ENCODE data around the gene CACNA1C. TPM values are rescaled to one million over a fixed set of nuclear protein-coding genes. Genes with fewer than 3 reads are reported as not detected.

Gene CACNA1C
- polyA plus RNA-seq, 1 of the 3 experiments (the other 2 are of a cell fraction) = 1.5 TPM

DNA sequence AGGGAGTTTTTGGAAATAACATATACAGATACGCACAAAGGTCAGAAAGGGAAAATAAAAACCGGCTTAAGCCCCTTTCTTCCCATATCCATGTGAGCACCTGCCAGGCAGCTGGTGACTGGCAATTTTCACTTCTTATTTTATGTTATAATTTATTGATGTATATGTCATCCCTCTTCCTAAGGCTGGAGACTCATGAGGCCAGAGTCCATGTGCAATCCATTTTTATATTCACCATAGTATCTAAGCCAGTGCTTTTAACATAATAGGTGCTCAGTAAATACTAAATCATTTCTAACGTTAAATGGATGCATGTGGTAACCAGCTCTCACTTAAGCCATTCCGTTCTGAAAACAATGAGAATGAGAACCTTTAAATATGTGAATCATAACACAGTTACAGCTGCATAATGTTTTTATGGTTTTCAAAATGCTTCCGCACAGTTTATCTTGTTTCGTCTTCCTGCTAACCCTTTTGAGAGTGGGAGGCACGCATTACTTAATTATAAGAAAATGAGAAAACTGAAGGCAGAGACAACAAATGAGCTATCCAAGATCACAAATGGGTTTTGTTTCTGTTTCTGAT is 178.3 kb downstream of the CACNA1C start:
- Histone ChIP-seq H3K79me2 (ENCODE audit: insufficient read depth) (no peaks in the 10 kb centered on the region), H4K20me1 (ENCODE audit: insufficient read depth) (no peaks in the 10 kb centered on the region), H3F3A (replicated peaks; ENCODE audit: insufficient read depth) (peaks cover 15% of the 10 kb centered on the region), H3K27ac (ENCODE audit: low read depth in 2 of 2, low read length in 1 of 2) (no peak overlapping the region), H2AFZ (ENCODE audit: low read depth) (no peak overlapping the region), H3K4me2 (no peak overlapping the region), H3K4me3 (ENCODE audit: low read depth in 2 of 2, low read length in 1 of 2) (no peak overlapping the region), H3K36me3 (replicated peaks in 1 of 2; ENCODE audit: control insufficient read depth in 1 of 2, insufficient read depth in 2 of 2, low read length in 1 of 2) (no peaks in the 10 kb centered on the region), H3K9me3 (no peaks in the 10 kb centered on the region), H3K9ac (no peak overlapping the region), H3K27me3 (ENCODE audit: insufficient read depth) (no peaks in the 10 kb centered on the region), H3K4me1 (ENCODE audit: control insufficient read depth in 1 of 2, insufficient read depth in 2 of 2, low read depth in 1 of 2, low read length in 1 of 2) (peaks cover 0 to 6% of the 10 kb centered on the region in 2 experiments; a peak in 1 of 4 replicates), H3K9me2 (no peaks in the 10 kb centered on the region)
- CTCF ChIA-PET = interaction anchor here (1.0 kb wide), 1 partner anchor 291 kb away, joined by 3 read pairs; no protein-coding TSS in a partner anchor
- POLR2A ChIA-PET = no interaction called here
- no peak for TF ChIP-seq GATA2 (CRISPR knock-in tag; IDR thresholded peaks at IDR 0.05)
- no peak for TF ChIP-seq FOSL2 (IDR thresholded peaks at IDR 0.05; ENCODE audit: borderline replicate concordance, low read depth)
- TF ChIP-seq, protein P1, sequence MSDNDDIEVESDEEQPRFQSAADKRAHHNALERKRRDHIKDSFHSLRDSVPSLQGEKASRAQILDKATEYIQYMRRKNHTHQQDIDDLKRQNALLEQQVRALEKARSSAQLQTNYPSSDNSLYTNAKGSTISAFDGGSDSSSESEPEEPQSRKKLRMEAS (IDR thresholded peaks at IDR 0.05; ENCODE audit: low read depth) = no peak
- TF ChIP-seq, protein P2, sequence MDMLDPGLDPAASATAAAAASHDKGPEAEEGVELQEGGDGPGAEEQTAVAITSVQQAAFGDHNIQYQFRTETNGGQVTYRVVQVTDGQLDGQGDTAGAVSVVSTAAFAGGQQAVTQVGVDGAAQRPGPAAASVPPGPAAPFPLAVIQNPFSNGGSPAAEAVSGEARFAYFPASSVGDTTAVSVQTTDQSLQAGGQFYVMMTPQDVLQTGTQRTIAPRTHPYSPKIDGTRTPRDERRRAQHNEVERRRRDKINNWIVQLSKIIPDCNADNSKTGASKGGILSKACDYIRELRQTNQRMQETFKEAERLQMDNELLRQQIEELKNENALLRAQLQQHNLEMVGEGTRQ (IDR thresholded peaks at IDR 0.05; ENCODE audit: borderline replicate concordance, low read depth, low read length) = no peak
- TF ChIP-seq, protein P3, sequence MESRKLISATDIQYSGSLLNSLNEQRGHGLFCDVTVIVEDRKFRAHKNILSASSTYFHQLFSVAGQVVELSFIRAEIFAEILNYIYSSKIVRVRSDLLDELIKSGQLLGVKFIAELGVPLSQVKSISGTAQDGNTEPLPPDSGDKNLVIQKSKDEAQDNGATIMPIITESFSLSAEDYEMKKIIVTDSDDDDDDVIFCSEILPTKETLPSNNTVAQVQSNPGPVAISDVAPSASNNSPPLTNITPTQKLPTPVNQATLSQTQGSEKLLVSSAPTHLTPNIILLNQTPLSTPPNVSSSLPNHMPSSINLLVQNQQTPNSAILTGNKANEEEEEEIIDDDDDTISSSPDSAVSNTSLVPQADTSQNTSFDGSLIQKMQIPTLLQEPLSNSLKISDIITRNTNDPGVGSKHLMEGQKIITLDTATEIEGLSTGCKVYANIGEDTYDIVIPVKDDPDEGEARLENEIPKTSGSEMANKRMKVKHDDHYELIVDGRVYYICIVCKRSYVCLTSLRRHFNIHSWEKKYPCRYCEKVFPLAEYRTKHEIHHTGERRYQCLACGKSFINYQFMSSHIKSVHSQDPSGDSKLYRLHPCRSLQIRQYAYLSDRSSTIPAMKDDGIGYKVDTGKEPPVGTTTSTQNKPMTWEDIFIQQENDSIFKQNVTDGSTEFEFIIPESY (IDR thresholded peaks at IDR 0.05; ENCODE audit: borderline replicate concordance, low read depth) = no peak
- no peak for TF ChIP-seq NFIC (IDR thresholded peaks at IDR 0.05; ENCODE audit: borderline replicate concordance)
- TF ChIP-seq EP300 (IDR thresholded peaks at IDR 0.05; ENCODE audit: borderline replicate concordance in 1 of 2, low read depth in 1 of 2, low read length in 1 of 2) = no peak
- 83% methylated on average over 7 of the region's 7 CpGs for WGBS (ENCODE audit: low lambda C conversion rate)
- no peak for DNase-seq

DNA sequence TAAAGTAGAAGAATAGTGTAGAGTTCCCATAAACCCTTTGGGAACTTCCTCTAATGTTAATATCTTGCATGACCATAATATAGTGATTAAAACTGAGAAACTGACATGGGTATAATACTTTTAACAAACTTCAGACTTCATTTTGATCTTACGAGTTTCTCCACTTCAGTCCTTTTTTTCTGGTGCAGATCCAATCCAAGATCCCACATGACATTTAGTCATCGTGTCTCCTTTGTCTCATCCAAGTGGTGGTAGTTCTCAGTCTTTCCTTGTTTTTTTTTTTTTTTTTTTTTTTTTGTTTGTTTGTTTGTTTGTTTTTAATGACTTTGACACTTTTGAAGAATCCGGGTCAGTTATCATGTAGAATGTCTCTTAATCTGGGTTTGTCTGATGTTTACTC is 179.2 kb downstream of the CACNA1C start:
- no peak for DNase-seq
- Histone ChIP-seq H3K9ac (no peak overlapping the region), H3K27me3 (ENCODE audit: insufficient read depth) (no peaks in the 10 kb centered on the region), H3K4me2 (no peak overlapping the region), H2AFZ (ENCODE audit: low read depth) (no peak overlapping the region), H3K79me2 (ENCODE audit: insufficient read depth) (no peaks in the 10 kb centered on the region), H3K4me3 (ENCODE audit: low read depth in 2 of 2, low read length in 1 of 2) (no peak overlapping the region), H3K9me3 (no peaks in the 10 kb centered on the region), H4K20me1 (ENCODE audit: insufficient read depth) (no peaks in the 10 kb centered on the region), H3F3A (replicated peaks; ENCODE audit: insufficient read depth) (peaks cover 15% of the 10 kb centered on the region), H3K36me3 (replicated peaks in 1 of 2; ENCODE audit: control insufficient read depth in 1 of 2, insufficient read depth in 2 of 2, low read length in 1 of 2) (no peaks in the 10 kb centered on the region), H3K27ac (ENCODE audit: low read depth in 2 of 2, low read length in 1 of 2) (no peak overlapping the region), H3K4me1 (ENCODE audit: control insufficient read depth in 1 of 2, insufficient read depth in 2 of 2, low read depth in 1 of 2, low read length in 1 of 2) (peaks cover 0 to 12% of the 10 kb centered on the region in 2 experiments; a peak in 1 of 4 replicates), H3K9me2 (no peaks in the 10 kb centered on the region)
- WGBS (ENCODE audit: low lambda C conversion rate) = 64% methylated on average over 3 of the region's 3 CpGs
- ChIA-PET POLR2A (no interaction called here), CTCF (interaction anchor here (1.0 kb wide), 1 partner anchor 292 kb away, joined by 3 read pairs; no protein-coding TSS in a partner anchor)
- TF ChIP-seq MXI1 (IDR thresholded peaks at IDR 0.05; ENCODE audit: low read depth, low read length) = no peak
- TF ChIP-seq FOXJ3 (CRISPR knock-in tag; IDR thresholded peaks at IDR 0.05) = no peak
- no peak for TF ChIP-seq MEF2A (IDR thresholded peaks at IDR 0.05; ENCODE audit: borderline replicate concordance, low read depth)
- no peak for TF ChIP-seq NRF1 (IDR thresholded peaks at IDR 0.05; ENCODE audit: low read depth, low read length)
- no peak for TF ChIP-seq SMC3 (IDR thresholded peaks at IDR 0.05; ENCODE audit: low read depth, low read length)
- TF ChIP-seq, protein P2 (IDR thresholded peaks at IDR 0.05; ENCODE audit: borderline replicate concordance, low read depth, low read length) = no peak
- TF ChIP-seq, protein P4, sequence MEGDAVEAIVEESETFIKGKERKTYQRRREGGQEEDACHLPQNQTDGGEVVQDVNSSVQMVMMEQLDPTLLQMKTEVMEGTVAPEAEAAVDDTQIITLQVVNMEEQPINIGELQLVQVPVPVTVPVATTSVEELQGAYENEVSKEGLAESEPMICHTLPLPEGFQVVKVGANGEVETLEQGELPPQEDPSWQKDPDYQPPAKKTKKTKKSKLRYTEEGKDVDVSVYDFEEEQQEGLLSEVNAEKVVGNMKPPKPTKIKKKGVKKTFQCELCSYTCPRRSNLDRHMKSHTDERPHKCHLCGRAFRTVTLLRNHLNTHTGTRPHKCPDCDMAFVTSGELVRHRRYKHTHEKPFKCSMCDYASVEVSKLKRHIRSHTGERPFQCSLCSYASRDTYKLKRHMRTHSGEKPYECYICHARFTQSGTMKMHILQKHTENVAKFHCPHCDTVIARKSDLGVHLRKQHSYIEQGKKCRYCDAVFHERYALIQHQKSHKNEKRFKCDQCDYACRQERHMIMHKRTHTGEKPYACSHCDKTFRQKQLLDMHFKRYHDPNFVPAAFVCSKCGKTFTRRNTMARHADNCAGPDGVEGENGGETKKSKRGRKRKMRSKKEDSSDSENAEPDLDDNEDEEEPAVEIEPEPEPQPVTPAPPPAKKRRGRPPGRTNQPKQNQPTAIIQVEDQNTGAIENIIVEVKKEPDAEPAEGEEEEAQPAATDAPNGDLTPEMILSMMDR (IDR thresholded peaks at IDR 0.05) = no peak
- TF ChIP-seq GATA2 (CRISPR knock-in tag; IDR thresholded peaks at IDR 0.05) = no peak
- TF ChIP-seq, protein P5, sequence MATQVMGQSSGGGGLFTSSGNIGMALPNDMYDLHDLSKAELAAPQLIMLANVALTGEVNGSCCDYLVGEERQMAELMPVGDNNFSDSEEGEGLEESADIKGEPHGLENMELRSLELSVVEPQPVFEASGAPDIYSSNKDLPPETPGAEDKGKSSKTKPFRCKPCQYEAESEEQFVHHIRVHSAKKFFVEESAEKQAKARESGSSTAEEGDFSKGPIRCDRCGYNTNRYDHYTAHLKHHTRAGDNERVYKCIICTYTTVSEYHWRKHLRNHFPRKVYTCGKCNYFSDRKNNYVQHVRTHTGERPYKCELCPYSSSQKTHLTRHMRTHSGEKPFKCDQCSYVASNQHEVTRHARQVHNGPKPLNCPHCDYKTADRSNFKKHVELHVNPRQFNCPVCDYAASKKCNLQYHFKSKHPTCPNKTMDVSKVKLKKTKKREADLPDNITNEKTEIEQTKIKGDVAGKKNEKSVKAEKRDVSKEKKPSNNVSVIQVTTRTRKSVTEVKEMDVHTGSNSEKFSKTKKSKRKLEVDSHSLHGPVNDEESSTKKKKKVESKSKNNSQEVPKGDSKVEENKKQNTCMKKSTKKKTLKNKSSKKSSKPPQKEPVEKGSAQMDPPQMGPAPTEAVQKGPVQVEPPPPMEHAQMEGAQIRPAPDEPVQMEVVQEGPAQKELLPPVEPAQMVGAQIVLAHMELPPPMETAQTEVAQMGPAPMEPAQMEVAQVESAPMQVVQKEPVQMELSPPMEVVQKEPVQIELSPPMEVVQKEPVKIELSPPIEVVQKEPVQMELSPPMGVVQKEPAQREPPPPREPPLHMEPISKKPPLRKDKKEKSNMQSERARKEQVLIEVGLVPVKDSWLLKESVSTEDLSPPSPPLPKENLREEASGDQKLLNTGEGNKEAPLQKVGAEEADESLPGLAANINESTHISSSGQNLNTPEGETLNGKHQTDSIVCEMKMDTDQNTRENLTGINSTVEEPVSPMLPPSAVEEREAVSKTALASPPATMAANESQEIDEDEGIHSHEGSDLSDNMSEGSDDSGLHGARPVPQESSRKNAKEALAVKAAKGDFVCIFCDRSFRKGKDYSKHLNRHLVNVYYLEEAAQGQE (IDR thresholded peaks at IDR 0.05; ENCODE audit: low read depth, low read length) = no peak
- TF ChIP-seq TEAD4 (IDR thresholded peaks at IDR 0.05; ENCODE audit: borderline replicate concordance, insufficient read depth) = no peak
